GM12874 (cell line): ENCODE data around the gene RBFOX1.

Source experiments
- CTCF ChIP-seq: IDR thresholded peaks from 2 replicates; pipeline ENCODE4 v1.5.1; 2011; ENCODE audit warnings: low read depth, mild to moderate bottlenecking, control low read depth, low read length, moderate library complexity; ENCODE audit not compliant: insufficient read depth

Gene RBFOX1

DNA sequence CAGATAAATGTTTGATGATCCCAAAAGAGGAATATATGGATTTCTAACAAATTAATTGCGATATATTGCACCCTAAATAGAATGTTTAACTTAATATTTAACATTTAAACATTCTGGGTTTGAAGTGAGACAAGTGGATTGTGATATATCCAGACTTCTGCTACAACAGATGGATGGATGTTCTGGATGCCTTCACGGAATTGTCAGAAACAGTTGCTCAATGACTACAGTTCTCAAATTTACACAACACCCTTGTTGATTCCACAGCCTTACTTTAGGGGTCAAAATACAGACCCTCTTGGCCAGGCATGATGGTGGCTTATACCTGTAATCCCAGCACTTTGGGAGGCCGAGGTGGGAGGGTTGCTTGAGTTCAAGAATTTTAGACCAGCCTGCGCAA lies 250.8 kb downstream of the RBFOX1 start:
- TF ChIP-seq CTCF: no peak

GRCh38 chr16:7584561-7584960 lies 251.9 kb downstream of the RBFOX1 start:
- TF ChIP-seq CTCF: no peak

DNA sequence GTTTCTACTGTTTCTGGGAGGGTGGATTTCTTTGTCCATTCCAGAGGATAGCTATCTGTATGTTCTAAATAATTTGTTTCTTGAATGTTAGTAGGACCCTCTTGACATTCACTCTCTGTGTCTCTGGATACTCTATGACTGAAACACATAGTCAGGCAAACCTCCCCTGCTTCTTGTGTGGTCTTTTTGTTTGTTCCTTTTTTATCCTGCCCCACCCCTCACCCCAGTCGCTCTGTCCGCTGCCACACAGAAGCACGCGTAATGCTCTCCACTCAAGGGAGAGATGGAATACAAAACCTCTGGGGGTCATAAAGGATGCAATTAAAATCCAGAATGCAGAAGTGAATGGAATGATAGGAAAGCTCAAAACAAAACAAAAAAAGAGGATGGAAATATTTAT lies 253.1 kb downstream of the RBFOX1 start:
- no peak for TF ChIP-seq CTCF

GRCh38 chr16:7590934-7591333 lies 258.3 kb downstream of the RBFOX1 start:
- no peak for TF ChIP-seq CTCF

DNA sequence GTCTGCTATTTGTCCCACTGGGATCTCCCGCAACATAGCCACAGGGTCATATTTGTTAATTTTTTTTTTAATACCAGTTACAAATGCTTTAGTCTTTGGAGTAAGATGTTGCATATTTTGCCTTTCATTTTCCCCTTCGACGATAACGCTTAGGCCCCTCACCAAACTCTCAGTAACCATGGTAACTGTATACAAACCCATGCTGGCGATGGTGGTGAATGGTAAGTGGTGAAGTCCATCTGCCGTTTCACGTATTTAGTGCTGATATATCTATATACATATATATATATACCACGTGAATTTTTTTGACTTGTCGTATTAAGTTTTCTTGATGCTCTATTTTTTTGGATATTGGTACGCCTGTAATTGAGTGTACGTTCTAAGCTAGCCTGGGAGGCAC lies 263.7 kb downstream of the RBFOX1 start:
- TF ChIP-seq CTCF: no peak

- TF ChIP-seq CTCF: no peak
Measured at GRCh38 chr16:7597677-7598076, 265.0 kb downstream of the RBFOX1 start.

DNA sequence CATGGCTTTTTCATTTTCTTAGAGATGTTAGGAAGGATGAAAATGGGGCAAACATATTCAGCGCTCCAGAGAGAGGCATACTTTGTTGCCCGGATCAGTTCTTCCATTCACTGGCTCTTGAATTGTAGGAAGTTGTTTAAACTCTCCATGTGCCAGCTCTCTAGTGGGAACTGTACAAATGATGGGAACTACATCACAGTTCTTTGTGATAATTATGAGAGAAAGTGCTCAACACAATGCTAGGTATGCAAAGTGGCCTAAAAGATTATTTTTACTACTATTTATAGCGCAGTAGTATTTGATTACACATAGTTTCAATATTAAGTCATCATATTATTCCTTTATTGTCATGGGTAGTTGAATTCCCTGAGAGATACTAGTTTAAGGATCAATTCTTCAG lies 268.5 kb downstream of the RBFOX1 start:
- TF ChIP-seq CTCF: no peak
